HCT116 (cell line): ENCODE results near the gene OR6K3. TPM values are rescaled to one million over a fixed set of nuclear protein-coding genes. Genes with fewer than 3 reads are reported as not detected.

Experiments
- ATAC-seq: fragments of 200-7000 bp; cut with Tn5 transposase; 2 replicates; pipeline ENCODE4 v1.9.1; 2020; ENCODE audit warnings: mild to moderate bottlenecking, moderate library complexity
- BruUV-seq: library from RNA; stranded (reverse); fragments of 400-500 nt; replicated peaks from 2 replicates; lab custom pipeline; 2021; lab: Mats Ljungman, UMichigan
- CTCF ChIA-PET: fragments of 300-600 bp; sonication (Branson Sonifier 250); formaldehyde crosslinking; loops from one replicate; lab custom pipeline; 2021; ENCODE audit warnings: antibody characterized with exemption; lab: Charles Lee
- POLR2A ChIA-PET: fragments of 300-600, 350-600 bp; sonication (Branson Sonifier 250); formaldehyde crosslinking; loops from one replicate; lab custom pipeline; 2021; ENCODE audit warnings: antibody characterized with exemption; lab: Charles Lee
- RAD21 ChIA-PET, 2 experiments: fragments of 300-600 bp; sonication (Branson Sonifier 250); formaldehyde crosslinking; loops; one replicate each; lab custom pipeline; 2023; ENCODE audit warnings: low total read pairs in 2 of 2; ENCODE audit not compliant: uncharacterized antibody in 2 of 2, unreplicated experiment in 2 of 2, low non-redundant PET in 1 of 2; lab: Charles Lee
- DNase-seq: peaks from one replicate; pipeline ENCODE4 v3.0.0-alpha.2; 2010; ENCODE audit warnings: low read depth, low spot score
- H2AFZ ChIP-seq: fragments of 200-600 bp; shearing (Covaris generic), sonication (generic); 2 replicates; pipeline ENCODE4 v1.6.1; 2017; ENCODE audit warnings: low read depth, mixed run types, mixed read lengths, antibody characterized with exemption, low read length; ENCODE audit not compliant: poor library complexity, severe bottlenecking
- H3K27ac ChIP-seq: 2 replicates; pipeline ENCODE4 v1.5.1; 2012; ENCODE audit warnings: low read depth, low read length
- H3K27me3 ChIP-seq: fragments of 200-600 bp; sonication (generic); 2 replicates; pipeline ENCODE4 v1.6.1; 2016; ENCODE audit warnings: mixed run types, low read length, mixed read lengths; ENCODE audit not compliant: insufficient read depth
- H3K36me3 ChIP-seq, 2 experiments: fragments of 200-500 bp in 1 of 2; fragments of 200-600 bp in 1 of 2; sonication (Bioruptor generic) in 1 of 2; sonication (generic) in 1 of 2; 2 replicates each; pipeline versions ENCODE4 v1.5.1 to v1.6.1; 2014 to 2016; ENCODE audit warnings: low read length in 2 of 2, inconsistent platforms in 1 of 2, mixed read lengths in 1 of 2, mixed run types in 1 of 2; ENCODE audit not compliant: insufficient read depth in 2 of 2, control insufficient read depth in 1 of 2
- H3K4me1 ChIP-seq, 2 experiments: fragments of 200-600 bp in 1 of 2; sonication (generic) in 1 of 2; 2 replicates each; pipeline versions ENCODE4 v1.5.1 to v1.6.1; 2012 to 2017; ENCODE audit warnings: low read length in 2 of 2, inconsistent platforms in 1 of 2, mild to moderate bottlenecking in 1 of 2, mixed read lengths in 1 of 2, mixed run types in 1 of 2, moderate library complexity in 1 of 2; ENCODE audit not compliant: insufficient read depth in 2 of 2, control insufficient read depth in 1 of 2
- H3K4me2 ChIP-seq: fragments of 200-600 bp; sonication (generic); 2 replicates; pipeline ENCODE4 v1.6.1; 2017; ENCODE audit warnings: mixed run types, low read length, mixed read lengths
- H3K4me3 ChIP-seq, 2 experiments: fragments of 200-600 bp in 1 of 2; sonication (generic) in 1 of 2; replicated peaks in 1 of 2; 2 replicates each; pipeline ENCODE4 v1.5.1; 2011 to 2016; ENCODE audit warnings: low read length in 2 of 2, control low read depth in 1 of 2, low read depth in 1 of 2, mild to moderate bottlenecking in 1 of 2, mixed read lengths in 1 of 2, mixed run types in 1 of 2
- H3K79me2 ChIP-seq: fragments of 200-600 bp; sonication (generic); 2 replicates; pipeline ENCODE4 v1.6.1; 2017; ENCODE audit warnings: mild to moderate bottlenecking, mixed run types, low read length, moderate library complexity, mixed read lengths; ENCODE audit not compliant: insufficient read depth
- H3K9ac ChIP-seq: fragments of 200-600 bp; sonication (generic); 2 replicates; pipeline ENCODE4 v1.6.1; 2016; ENCODE audit warnings: low read length, mixed read lengths
- H3K9me2 ChIP-seq: fragments of 200-600 bp; sonication (generic), shearing (Covaris generic); 2 replicates; pipeline ENCODE4 v1.6.1; 2017; ENCODE audit warnings: mixed run types, mild to moderate bottlenecking, moderate library complexity; ENCODE audit not compliant: insufficient read depth
- H3K9me3 ChIP-seq, 2 experiments: fragments of 200-500 bp in 1 of 2; fragments of 200-600 bp in 1 of 2; sonication (Bioruptor generic) in 1 of 2; sonication (generic) in 1 of 2; 2 replicates each; pipeline ENCODE4 v1.6.1; 2014 to 2017; ENCODE audit warnings: low read length in 2 of 2, mixed read lengths in 2 of 2, inconsistent platforms in 1 of 2, low read depth in 1 of 2, mild to moderate bottlenecking in 1 of 2, mixed run types in 1 of 2, moderate library complexity in 1 of 2; ENCODE audit not compliant: control insufficient read depth in 1 of 2, insufficient read depth in 1 of 2
- H4K20me1 ChIP-seq: fragments of 200-600 bp; sonication (generic), shearing (Covaris generic); 2 replicates; pipeline ENCODE4 v1.6.1; 2017; ENCODE audit warnings: mixed run types, mild to moderate bottlenecking, moderate library complexity; ENCODE audit not compliant: insufficient read depth
- CEBPB ChIP-seq: IDR thresholded peaks from 2 replicates; pipeline ENCODE4 v1.6.1; 2012; ENCODE audit warnings: low read depth
- CTCF ChIP-seq, 3 experiments: fragments of 200-600 bp in 1 of 3; sonication (generic) in 1 of 3; IDR thresholded peaks in 2 of 3; conservative IDR thresholded peaks in 1 of 3; 2 replicates each; pipeline ENCODE4 v1.5.1; 2012 to 2017; ENCODE audit warnings: low read depth in 2 of 3, low read length in 2 of 3, antibody characterized with exemption in 1 of 3, borderline replicate concordance in 1 of 3, control low read depth in 1 of 3, mild to moderate bottlenecking in 1 of 3, mixed read lengths in 1 of 3, mixed run types in 1 of 3, moderate library complexity in 1 of 3; ENCODE audit not compliant: insufficient read depth in 1 of 3
- EGR1 ChIP-seq: IDR thresholded peaks from 2 replicates; pipeline ENCODE4 v1.6.1; 2012; ENCODE audit warnings: low read depth
- EZH2 ChIP-seq: fragments of 200-600 bp; sonication (generic); IDR thresholded peaks from 2 replicates; pipeline ENCODE4 v1.6.1; 2017; ENCODE audit warnings: antibody characterized with exemption, mixed run types
- EZH2phosphoT487 ChIP-seq: fragments of 200-600 bp; IDR thresholded peaks from 2 replicates; pipeline ENCODE4 v1.6.1; 2018; ENCODE audit warnings: antibody characterized with exemption, borderline replicate concordance
- FOSL1 ChIP-seq: IDR thresholded peaks from 2 replicates; pipeline ENCODE4 v1.6.1; 2012; ENCODE audit warnings: low read depth
- POLR2A ChIP-seq: IDR thresholded peaks from 2 replicates; pipeline ENCODE4 v1.7.0; 2011; ENCODE audit warnings: borderline replicate concordance; ENCODE audit not compliant: insufficient read depth, insufficient read length; ENCODE audit errors: extremely low read depth
- SIN3A ChIP-seq: IDR thresholded peaks from 2 replicates; pipeline ENCODE4 v1.6.1; 2012; ENCODE audit warnings: low read depth
- YY1 ChIP-seq: IDR thresholded peaks from 2 replicates; pipeline ENCODE4 v1.6.1; 2011; ENCODE audit warnings: low read length, low read depth, moderate library complexity, mild to moderate bottlenecking; ENCODE audit not compliant: insufficient replicate concordance; ENCODE audit errors: extremely low read depth
- ZBTB33 ChIP-seq: IDR thresholded peaks from 2 replicates; pipeline ENCODE4 v1.6.1; 2011; ENCODE audit warnings: mild to moderate bottlenecking, low read length, moderate library complexity; ENCODE audit not compliant: insufficient replicate concordance; ENCODE audit errors: extremely low read depth
- intact Hi-C: fragments of 100-400 bp; cut with micrococcal nuclease; formaldehyde crosslinking; loops from 2 replicates; pipeline ENCODE4 v1.10.0; 2022
- total RNA-seq: library from RNA; stranded (reverse); gene quantifications from one replicate; pipeline ENCODE4 v1.2.1, GENCODE V29; 2021; ENCODE audit not compliant: unreplicated experiment

Gene OR6K3
- total RNA-seq, 1 experiment from 2014 or later = not detected

- no peaks in the 10 kb centered on the region for H4K20me1 ChIP-seq
- H3K27me3 ChIP-seq = no peaks in the 10 kb centered on the region
- no peaks in the 10 kb centered on the region for H3K36me3 ChIP-seq
- intact Hi-C loops = no loop called here
- no peak overlapping the region for H3K4me3 ChIP-seq
- H2AFZ ChIP-seq = no peak overlapping the region
- no peak overlapping the region for H3K9ac ChIP-seq
- no peak overlapping the region for H3K4me2 ChIP-seq
- H3K27ac ChIP-seq = no peak overlapping the region
- DNase-seq = no peak
- TF ChIP-seq ZBTB33 (no peak), YY1 (no peak), EGR1 (no peak), SIN3A (no peak), CTCF (IDR thresholded peaks at IDR 0.05 in 2 of 3, conservative IDR thresholded peaks at IDR 0.05 in 1 of 3; ENCODE audit: borderline replicate concordance in 1 of 3, insufficient read depth in 1 of 3, low read depth in 2 of 3, low read length in 2 of 3) (no peak), POLR2A (no peak), EZH2 (no peak), FOSL1 (no peak), CEBPB (no peak), EZH2phosphoT487 (no peak)
- POLR2A ChIA-PET = no interaction called here
- no TSS peak for BruUV-seq
- no peaks in the 10 kb centered on the region for H3K4me1 ChIP-seq
- no peak for ATAC-seq
- RAD21 ChIA-PET = no interaction called here
- H3K9me2 ChIP-seq = no peaks in the 10 kb centered on the region
- no peaks in the 10 kb centered on the region for H3K9me3 ChIP-seq
- H3K79me2 ChIP-seq = no peaks in the 10 kb centered on the region
- CTCF ChIA-PET = no interaction called here
These were observed 9.9 kb upstream of the OR6K3 start for GRCh38 chr1:158730453-158730852.
